Adrenal gland (tissue), 12 donors: ENCODE data around the gene POGZ. TPM values are rescaled to one million over a fixed set of nuclear protein-coding genes. Genes with fewer than 3 reads are reported as not detected.
A peak's percentile ranks its signal among the peaks of the same experiment; 100 is the strongest.
"Not testable (repeated sequence)": the region's sequence is repeated elsewhere in the genome, so short reads cannot be mapped to it uniquely, and the experiment has no call there.

Source experiments
- DNase-seq, 7 donors: peaks; one replicate each; pipeline ENCODE4 v3.0.0-alpha.2; 2019 to 2020
- H3K27ac ChIP-seq, 5 donors: fragments of 200-600 bp; sonication (generic) in 4 of 5; 1 replicate in 3 of 5; 2 replicates in 2 of 5; pipeline versions ENCODE4 v1.5.1 to v1.8.0; 2016 to 2020; ENCODE audit warnings: mild to moderate bottlenecking in 1 of 5
- H3K27me3 ChIP-seq: fragments of 200-600 bp; 2 replicates; pipeline ENCODE4 v1.8.0; 2021
- H3K36me3 ChIP-seq, 2 donors: fragments of 200-600 bp; replicated peaks in 1 of 2; 1 replicate in 1 of 2; 2 replicates in 1 of 2; pipeline versions ENCODE4 v1.5.1 to v1.8.0; 2018 to 2022
- H3K4me1 ChIP-seq, 2 donors: fragments of 200-600 bp; replicated peaks in 1 of 2; 1 replicate in 1 of 2; 2 replicates in 1 of 2; pipeline versions ENCODE4 v1.5.1 to v1.8.0; 2018 to 2021
- H3K4me3 ChIP-seq, 4 donors: fragments of 200-600 bp; sonication (generic) in 3 of 4; one replicate each; pipeline ENCODE4 v1.5.1; 2016 to 2018
- H3K9me3 ChIP-seq, 3 donors: fragments of 200-600 bp; sonication (generic) in 1 of 3; replicated peaks in 1 of 3; 1 replicate in 2 of 3; 2 replicates in 1 of 3; pipeline versions ENCODE4 v1.5.1 to v1.8.0; 2016 to 2021
- POLR2A ChIP-seq, 2 donors: fragments of 450-650 bp; IDR thresholded peaks; one replicate each; pipeline ENCODE4 v1.6.1; 2017; ENCODE audit warnings: antibody characterized with exemption in 2 of 2, mild to moderate bottlenecking in 2 of 2, moderate library complexity in 1 of 2
- WGBS, 4 donors: extraction: QIAGEN DNeasy Blood & Tissue Kit in 2 of 4; methylation state at CpG; one replicate each; pipeline versions ENCODE4 v1.1.5 to v1.1.7; 2013 to 2017; 5-methylcytosine and 5-hydroxymethylcytosine counted together
- intact Hi-C, 2 donors: fragments of 100-400 bp; cut with DNase I; formaldehyde crosslinking; loops; one replicate each; pipeline versions ENCODE4 v1.14.1 to v1.15.0; 2022 to 2023
- polyA plus RNA-seq, 3 donors: library from polyadenylated mRNA; stranded (reverse); fragments of 200-250 nt in 2 of 3; fragments of 350-450 nt in 1 of 3; fragmentation: Illumina TruSeq in 1 of 3; extraction: RNeasy Lipid Tissue Mini Kit (QIAGEN cat#74804) in 1 of 3; gene quantifications; one replicate each; pipeline ENCODE4 v1.2.3, GENCODE V29; 2013 to 2014
- total RNA-seq, 9 donors: library from RNA; depleted of rRNA in 4 of 9; stranded (reverse); fragments of >200 nt in 4 of 9; fragments of 120-200 nt in 1 of 9; fragmentation: NEBNext Ultra II Directional in 1 of 9; extraction: Animal tissue kit (Norgen Biotek cat#: 25700) in 1 of 9; gene quantifications; one replicate each; pipeline versions ENCODE4 v1.1.0 to v1.2.4, GENCODE V29; 2013 to 2023
- TF ChIP-seq, protein P1 (sequence below), 6 experiments: fragments of 450-650 bp in 4 of 6; fragments of 200-600 bp in 2 of 6; sonication (generic) in 1 of 6; IDR thresholded peaks; 1 replicate in 5 of 6; 2 replicates in 1 of 6; pipeline versions ENCODE4 v1.5.1 to v1.8.0; 2016 to 2021; ENCODE audit warnings: antibody characterized with exemption in 6 of 6, mild to moderate bottlenecking in 2 of 6, moderate library complexity in 1 of 6
- donor health status: healthy with polysubstance abuse.
- donor health status: Bipolar disorder and iron deficiency.
- donor health status: DM: yes; HTN: yes; CAD: no.
- donor health status: DM: no; HTN: no; CAD: no.
- donor health status: DM: no; HTN: no; CAD: no.
- donor health status: DM: yes; HTN: yes; CAD: no.

Gene POGZ
- total and polyA plus RNA-seq, 12 donors: 24.0 to 117 (median 61.9) TPM

DNA sequence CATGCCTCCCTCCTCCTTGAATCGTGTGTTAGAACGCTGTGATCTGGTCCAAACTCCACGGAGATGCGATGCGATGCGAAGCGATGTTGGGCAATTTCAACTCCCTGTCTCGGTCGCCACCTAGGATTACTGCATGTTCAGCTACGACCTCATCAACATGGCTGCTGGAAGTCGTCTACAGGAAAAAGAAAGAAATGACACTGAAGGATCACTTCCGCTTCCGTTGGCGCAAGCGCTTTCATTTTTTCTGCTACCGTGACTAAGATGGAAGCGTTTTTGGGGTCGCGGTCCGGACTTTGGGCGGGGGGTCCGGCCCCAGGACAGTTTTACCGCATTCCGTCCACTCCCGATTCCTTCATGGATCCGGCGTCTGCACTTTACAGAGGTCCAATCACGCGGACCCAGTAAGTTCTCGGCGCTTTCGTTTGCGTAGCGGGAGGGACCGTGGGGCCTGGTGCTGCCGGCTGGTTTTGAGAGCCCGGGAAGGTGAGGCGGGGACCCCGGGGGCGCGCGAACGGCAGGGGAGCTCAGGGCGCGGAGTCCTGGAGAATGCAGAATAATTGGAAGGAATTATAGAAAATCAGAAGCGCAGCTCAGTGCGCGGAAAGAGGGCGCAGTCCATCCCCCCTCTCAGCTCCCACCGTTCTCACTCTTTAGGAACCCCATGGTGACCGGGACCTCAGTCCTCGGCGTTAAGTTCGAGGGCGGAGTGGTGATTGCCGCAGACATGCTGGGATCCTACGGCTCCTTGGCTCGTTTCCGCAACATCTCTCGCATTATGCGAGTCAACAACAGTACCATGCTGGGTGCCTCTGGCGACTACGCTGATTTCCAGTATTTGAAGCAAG lies 59.7 kb downstream of the POGZ start, which contains the start of gene PSMB4:
Gene PSMB4, plus strand, starts transcription at position 250 of the 848 bp plus-strand sequence. Its CDS starts 15 bp downstream, at position 265.
- Histone ChIP-seq H3K4me1 (peaks cover 10 to 15% of the 10 kb centered on the region in 2 donors), H3K4me3 (peak within 1 kb of the TSS; percentile 69 to 92 (median 80)), H3K27ac (peak within 1 kb of the TSS; percentile 54 to 93 (median 91)), H3K27me3 (no peaks in the 10 kb centered on the region), H3K9me3 (no peaks in the 10 kb centered on the region), H3K36me3 (peaks cover 0 to 34% of the 10 kb centered on the region in 2 donors)
- peak; percentile 82 to 96 (median 90) for DNase-seq
- WGBS, 4 donors: 0 to 1% (median 1%) methylated on average over 48 to 63 of the region's 63 CpGs
- intact Hi-C loops: loop anchor here (10.0 kb wide), 2 partner anchors 95 to 115 kb away; partner anchors contain the start of gene ZNF687 (in 1 of the 2)
- TF ChIP-seq, protein P1, sequence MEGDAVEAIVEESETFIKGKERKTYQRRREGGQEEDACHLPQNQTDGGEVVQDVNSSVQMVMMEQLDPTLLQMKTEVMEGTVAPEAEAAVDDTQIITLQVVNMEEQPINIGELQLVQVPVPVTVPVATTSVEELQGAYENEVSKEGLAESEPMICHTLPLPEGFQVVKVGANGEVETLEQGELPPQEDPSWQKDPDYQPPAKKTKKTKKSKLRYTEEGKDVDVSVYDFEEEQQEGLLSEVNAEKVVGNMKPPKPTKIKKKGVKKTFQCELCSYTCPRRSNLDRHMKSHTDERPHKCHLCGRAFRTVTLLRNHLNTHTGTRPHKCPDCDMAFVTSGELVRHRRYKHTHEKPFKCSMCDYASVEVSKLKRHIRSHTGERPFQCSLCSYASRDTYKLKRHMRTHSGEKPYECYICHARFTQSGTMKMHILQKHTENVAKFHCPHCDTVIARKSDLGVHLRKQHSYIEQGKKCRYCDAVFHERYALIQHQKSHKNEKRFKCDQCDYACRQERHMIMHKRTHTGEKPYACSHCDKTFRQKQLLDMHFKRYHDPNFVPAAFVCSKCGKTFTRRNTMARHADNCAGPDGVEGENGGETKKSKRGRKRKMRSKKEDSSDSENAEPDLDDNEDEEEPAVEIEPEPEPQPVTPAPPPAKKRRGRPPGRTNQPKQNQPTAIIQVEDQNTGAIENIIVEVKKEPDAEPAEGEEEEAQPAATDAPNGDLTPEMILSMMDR (IDR thresholded peaks at IDR 0.05): peak in 3 of 6 experiments; percentile 23 to 45 (median 29)
- TF ChIP-seq POLR2A (IDR thresholded peaks at IDR 0.05): peak in 1 of 2 donors; percentile 75

DNA sequence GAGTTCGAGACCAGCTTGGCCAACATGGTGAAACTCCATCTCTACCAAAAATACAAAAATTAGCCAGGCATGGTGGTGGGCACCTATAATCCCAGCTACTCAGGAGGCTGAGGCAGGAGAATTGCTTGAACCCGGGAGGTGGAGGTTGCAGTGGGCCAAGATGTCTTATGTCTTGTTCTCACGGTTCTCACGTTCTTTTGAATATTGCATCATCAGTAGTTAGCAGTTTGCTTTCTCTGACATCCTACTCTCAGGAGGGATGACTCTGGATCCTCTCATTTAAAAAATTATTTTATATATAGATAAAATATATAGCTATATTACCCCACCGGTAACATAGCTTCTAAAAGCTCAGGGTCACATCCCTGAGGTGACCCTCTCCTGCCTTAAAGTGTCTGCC lies 63.0 kb downstream of the POGZ start:
- not testable (repeated sequence) for H3K36me3 ChIP-seq, H3K27me3 ChIP-seq, H3K27ac ChIP-seq, DNase-seq, H3K9me3 ChIP-seq, H3K4me3 ChIP-seq
- 66 to 76% (median 73%) methylated on average over 5 of the region's 5 CpGs for WGBS, 4 donors
- intact Hi-C loops: loop anchor here in 1 of 2 donors (10.0 kb wide), 1 partner anchor 91 kb away; no protein-coding TSS in a partner anchor
- H3K4me1 ChIP-seq: peaks cover 10 to 13% of the 10 kb centered on the region in 2 donors

DNA sequence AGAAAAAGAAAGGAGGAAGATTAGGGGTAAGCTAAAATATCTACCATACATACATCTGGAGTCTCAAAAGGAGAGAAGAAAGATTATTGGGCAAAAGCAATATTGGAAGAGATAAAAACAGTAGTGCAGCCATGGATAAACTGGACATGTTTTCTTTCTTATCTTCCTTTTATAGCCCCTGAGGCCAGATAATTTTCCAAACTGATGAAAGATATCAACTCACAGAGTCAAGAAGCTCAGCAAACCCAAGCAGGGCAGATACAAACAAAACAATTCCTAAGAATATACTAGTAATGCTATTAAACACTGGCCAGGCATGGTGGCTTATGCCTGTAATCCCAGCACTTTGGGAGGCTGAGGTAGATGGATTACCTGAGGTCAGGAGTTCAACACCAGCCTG lies 65.7 kb downstream of the POGZ start:
- Histone ChIP-seq H3K36me3 (no peaks in the 10 kb centered on the region), H3K27me3 (no peaks in the 10 kb centered on the region), H3K9me3 (no peaks in the 10 kb centered on the region), H3K4me3 (no peak overlapping the region), H3K27ac (no peak overlapping the region), H3K4me1 (no peaks in the 10 kb centered on the region)
- no peak for TF ChIP-seq POLR2A (IDR thresholded peaks at IDR 0.05)
- TF ChIP-seq, protein P1 (IDR thresholded peaks at IDR 0.05): no peak
- intact Hi-C loops: loop anchor here in 1 of 2 donors (10.0 kb wide), 1 partner anchor 89 kb away; no protein-coding TSS in a partner anchor
- DNase-seq: no peak

DNA sequence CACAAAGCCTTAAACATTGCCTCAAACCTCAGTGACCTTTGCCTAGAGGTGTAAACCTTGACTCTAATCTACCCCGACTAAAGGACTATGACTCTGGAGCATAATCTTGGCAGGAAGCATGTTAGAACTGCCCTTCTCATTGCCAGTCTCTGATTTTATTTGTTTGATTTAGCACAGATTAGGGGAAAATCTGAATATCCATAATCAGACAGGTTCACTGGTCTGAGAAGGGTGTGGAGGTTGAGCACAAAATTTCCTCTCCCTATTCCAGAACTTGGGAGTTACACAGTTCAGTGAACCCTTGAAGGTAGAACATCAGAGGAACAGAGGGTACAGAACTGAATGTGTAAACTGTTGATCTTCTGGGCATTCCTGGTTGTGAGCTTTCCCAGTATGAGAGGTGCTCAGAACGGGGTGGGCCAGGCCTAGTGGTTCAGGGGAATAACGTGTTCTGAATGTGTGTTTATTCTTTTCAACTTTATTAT lies 68.2 kb downstream of the POGZ start:
- Histone ChIP-seq H3K27ac (no peak overlapping the region), H3K9me3 (no peaks in the 10 kb centered on the region), H3K27me3 (no peaks in the 10 kb centered on the region), H3K4me3 (no peak overlapping the region), H3K36me3 (no peaks in the 10 kb centered on the region), H3K4me1 (no peaks in the 10 kb centered on the region)
- no peak for DNase-seq
- no peak for TF ChIP-seq POLR2A (IDR thresholded peaks at IDR 0.05)
- TF ChIP-seq, protein P1 (IDR thresholded peaks at IDR 0.05): no peak
- intact Hi-C loops: loop anchor here in 1 of 2 donors (10.0 kb wide), 1 partner anchor 86 kb away; no protein-coding TSS in a partner anchor
- WGBS, 4 donors: 63 to 78% (median 73%) methylated on average over 3 of the region's 3 CpGs

DNA sequence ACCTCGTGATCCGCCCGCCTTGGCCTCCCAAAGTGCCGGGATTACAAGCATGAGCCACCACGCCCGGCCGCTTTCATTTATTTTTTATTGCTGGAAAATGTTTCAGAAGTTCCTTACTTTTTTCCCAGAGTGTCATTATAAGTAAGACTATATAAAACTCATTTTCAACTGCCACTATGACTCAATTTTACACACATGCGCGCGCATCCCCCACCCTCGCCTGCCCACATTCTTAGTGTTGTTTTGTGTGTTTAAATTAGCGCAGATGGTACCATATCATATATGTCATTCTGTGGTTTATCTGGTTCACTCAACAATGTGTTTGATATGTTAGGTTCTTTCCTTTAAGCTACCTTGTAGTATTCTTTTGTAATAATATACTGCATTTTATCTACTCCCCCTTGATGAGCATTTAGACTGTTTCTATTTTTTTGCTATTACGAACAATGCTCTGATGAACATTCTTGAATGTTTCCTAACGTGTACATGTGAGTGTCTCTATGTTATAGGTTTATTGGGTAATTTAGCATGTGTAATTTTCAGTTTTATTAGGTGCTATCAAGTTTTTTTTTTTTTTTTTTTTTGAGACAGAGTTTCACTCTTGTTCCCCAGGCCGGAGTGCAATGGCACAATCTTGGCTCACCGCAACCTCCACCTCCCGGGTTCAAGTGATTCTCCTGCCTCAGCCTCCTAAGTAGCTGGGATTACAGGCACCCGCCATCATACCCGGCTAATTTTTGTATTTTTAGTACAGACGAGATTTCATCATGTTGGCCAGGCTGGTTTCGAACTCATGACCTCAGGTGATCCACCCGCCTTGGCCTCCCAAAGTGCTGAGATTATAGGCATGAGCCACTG lies 68.8 kb downstream of the POGZ start:
- not testable (repeated sequence) for H3K4me1 ChIP-seq, H3K9me3 ChIP-seq, DNase-seq, H3K27ac ChIP-seq, H3K36me3 ChIP-seq, H3K27me3 ChIP-seq, H3K4me3 ChIP-seq
- 90 to 94% (median 92%) methylated on average over 22 of the region's 22 CpGs for WGBS, 4 donors
- intact Hi-C loops: loop anchor here in 1 of 2 donors (10.0 kb wide), 1 partner anchor 86 kb away; no protein-coding TSS in a partner anchor
